SK-N-SH treated with all-trans-retinoic acid at 6 μM for 48 hours (cell line): ENCODE results near the gene AIM2.

Source experiments
- ATAC-seq: fragments of 200-7000 bp; cut with Tn5 transposase; 3 replicates; pipeline ENCODE4 v1.9.1; 2020; ENCODE audit warnings: mild to moderate bottlenecking, moderate library complexity
- ARNTL ChIP-seq: fragments of 450-650 bp; formaldehyde crosslinking; IDR thresholded peaks from 2 replicates; pipeline ENCODE4 v1.5.0; 2020; ENCODE audit warnings: low read depth, mild to moderate bottlenecking, moderate library complexity, borderline replicate concordance
- BACH2 ChIP-seq: fragments of 250-450 bp; sonication (Bioruptor Pico); IDR thresholded peaks from 2 replicates; pipeline ENCODE4 v1.9.0; 2021; ENCODE audit warnings: mild to moderate bottlenecking, borderline replicate concordance
- CSDC2 ChIP-seq: fragments of 250-450 bp; sonication (Bioruptor Pico); IDR thresholded peaks from 2 replicates; pipeline ENCODE4 v1.5.0; 2020; ENCODE audit warnings: mild to moderate bottlenecking, moderate library complexity
- ESRRG ChIP-seq: fragments of 250-450 bp; sonication (Bioruptor Pico); IDR thresholded peaks from 2 replicates; pipeline ENCODE4 v1.6.1; 2021; ENCODE audit warnings: mild to moderate bottlenecking
- GLIS3 ChIP-seq: fragments of 250-450 bp; sonication (Bioruptor Pico); IDR thresholded peaks from 2 replicates; pipeline ENCODE4 v1.5.0; 2020; ENCODE audit warnings: mild to moderate bottlenecking, moderate library complexity
- ISL1 ChIP-seq: fragments of 250-450 bp; sonication (Bioruptor Pico); IDR thresholded peaks from 2 replicates; pipeline ENCODE4 v2.1.2; 2022; ENCODE audit warnings: mild to moderate bottlenecking, moderate library complexity
- OSR1 ChIP-seq: fragments of 250-450 bp; sonication (Bioruptor Pico); IDR thresholded peaks from 2 replicates; pipeline ENCODE4 v1.8.0; 2022; ENCODE audit warnings: moderate library complexity, mild to moderate bottlenecking, inconsistent platforms
- POU6F1 ChIP-seq: fragments of 250-450 bp; sonication (Bioruptor Pico); IDR thresholded peaks from 2 replicates; pipeline ENCODE4 v1.8.0; 2021; ENCODE audit warnings: low read depth, mild to moderate bottlenecking, moderate library complexity, borderline replicate concordance
- PPARA ChIP-seq: fragments of 250-450 bp; sonication (Bioruptor Pico); IDR thresholded peaks from 2 replicates; pipeline ENCODE4 v1.5.0; 2020; ENCODE audit warnings: mild to moderate bottlenecking, borderline replicate concordance
- RARB ChIP-seq: fragments of 250-450 bp; sonication (Bioruptor Pico); IDR thresholded peaks from 2 replicates; pipeline ENCODE4 v1.8.0; 2021; ENCODE audit warnings: mild to moderate bottlenecking, moderate library complexity
- SNAI2 ChIP-seq: fragments of 250-450 bp; sonication (Bioruptor Pico); IDR thresholded peaks from 2 replicates; pipeline ENCODE4 v1.5.0; 2020; ENCODE audit warnings: mild to moderate bottlenecking, moderate library complexity
- TOX ChIP-seq: fragments of 250-450 bp; sonication (Bioruptor Pico); IDR thresholded peaks from 2 replicates; pipeline ENCODE4 v1.8.0; 2021; ENCODE audit warnings: mild to moderate bottlenecking, moderate library complexity, borderline replicate concordance
- ZFP3 ChIP-seq: fragments of 250-450 bp; sonication (Bioruptor Pico); IDR thresholded peaks from 2 replicates; pipeline ENCODE4 v1.5.0; 2020; ENCODE audit warnings: mild to moderate bottlenecking, moderate library complexity
- ZFP30 ChIP-seq: fragments of 450-650 bp; formaldehyde crosslinking; IDR thresholded peaks from 2 replicates; pipeline ENCODE4 v1.5.0; 2022; ENCODE audit warnings: mild to moderate bottlenecking, moderate library complexity
- ZNF565 ChIP-seq: fragments of 450-650 bp; formaldehyde crosslinking; conservative IDR thresholded peaks from 2 replicates; pipeline ENCODE4 v1.5.0; 2020; ENCODE audit warnings: low read depth, mild to moderate bottlenecking, moderate library complexity
- ZNF70 ChIP-seq: fragments of 450-650 bp; formaldehyde crosslinking; IDR thresholded peaks from 2 replicates; pipeline ENCODE4 v1.5.0; 2020; ENCODE audit warnings: mild to moderate bottlenecking, moderate library complexity
- TF ChIP-seq, protein P1 (sequence below): fragments of 250-450 bp; sonication (Bioruptor Pico); IDR thresholded peaks from 2 replicates; pipeline ENCODE4 v1.5.1; 2021; ENCODE audit warnings: mild to moderate bottlenecking, moderate library complexity
- TF ChIP-seq, protein P2 (sequence below): fragments of 250-450 bp; sonication (Bioruptor Pico); IDR thresholded peaks from 2 replicates; pipeline ENCODE4 v1.8.0; 2020; ENCODE audit warnings: mild to moderate bottlenecking, moderate library complexity, borderline replicate concordance
- TF ChIP-seq, protein P3 (sequence below): fragments of 250-450 bp; sonication (Bioruptor Pico); IDR thresholded peaks from 2 replicates; pipeline ENCODE4 v1.5.0; 2020; ENCODE audit warnings: mild to moderate bottlenecking, moderate library complexity
- TF ChIP-seq, protein P4 (sequence below): fragments of 250-450 bp; sonication (Bioruptor Pico); IDR thresholded peaks from 2 replicates; pipeline ENCODE4 v1.5.1; 2020; ENCODE audit warnings: low read depth, mild to moderate bottlenecking, moderate library complexity

The AIM2 gene

GRCh38 chr1:159091607-159092031, 15.1 kb upstream of the AIM2 start:
- ATAC-seq: peak; percentile 18
- no peak for TF ChIP-seq RARB (CRISPR knock-in tag)
- no peak for TF ChIP-seq SNAI2
- TF ChIP-seq ZNF70 (CRISPR knock-in tag): no peak
- no peak for TF ChIP-seq POU6F1
- no peak for TF ChIP-seq TOX (CRISPR knock-in tag)
- TF ChIP-seq ISL1 (CRISPR knock-in tag): no peak
- TF ChIP-seq, protein P1, sequence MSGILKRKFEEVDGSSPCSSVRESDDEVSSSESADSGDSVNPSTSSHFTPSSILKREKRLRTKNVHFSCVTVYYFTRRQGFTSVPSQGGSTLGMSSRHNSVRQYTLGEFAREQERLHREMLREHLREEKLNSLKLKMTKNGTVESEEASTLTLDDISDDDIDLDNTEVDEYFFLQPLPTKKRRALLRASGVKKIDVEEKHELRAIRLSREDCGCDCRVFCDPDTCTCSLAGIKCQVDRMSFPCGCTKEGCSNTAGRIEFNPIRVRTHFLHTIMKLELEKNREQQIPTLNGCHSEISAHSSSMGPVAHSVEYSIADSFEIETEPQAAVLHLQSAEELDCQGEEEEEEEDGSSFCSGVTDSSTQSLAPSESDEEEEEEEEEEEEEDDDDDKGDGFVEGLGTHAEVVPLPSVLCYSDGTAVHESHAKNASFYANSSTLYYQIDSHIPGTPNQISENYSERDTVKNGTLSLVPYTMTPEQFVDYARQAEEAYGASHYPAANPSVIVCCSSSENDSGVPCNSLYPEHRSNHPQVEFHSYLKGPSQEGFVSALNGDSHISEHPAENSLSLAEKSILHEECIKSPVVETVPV: no peak

- TF ChIP-seq SNAI2 (no peak), ISL1 (CRISPR knock-in tag) (no peak)
- TF ChIP-seq, all 23 proteins: peak for 0
- ATAC-seq: no peak
These were observed 14.6 kb upstream of the AIM2 start for GRCh38 chr1:159091180-159091560.

- TF ChIP-seq TOX (CRISPR knock-in tag): 0 out of 2 replicates have a peak, but pooled peaks have one; percentile 17
- TF ChIP-seq OSR1 (CRISPR knock-in tag): peak; percentile 68; the same call in 1 of the 2 replicates
- no peak for TF ChIP-seq ZNF565
- no peak; the same call in 2 of the 3 replicates for ATAC-seq
These were observed 14.0 kb upstream of the AIM2 start for GRCh38 chr1:159090286-159091179.

- TF ChIP-seq PPARA: no peak
- TF ChIP-seq, protein P1: no peak
- TF ChIP-seq ZNF70 (CRISPR knock-in tag): no peak
- no peak for TF ChIP-seq OSR1 (CRISPR knock-in tag)
- TF ChIP-seq, protein P2, sequence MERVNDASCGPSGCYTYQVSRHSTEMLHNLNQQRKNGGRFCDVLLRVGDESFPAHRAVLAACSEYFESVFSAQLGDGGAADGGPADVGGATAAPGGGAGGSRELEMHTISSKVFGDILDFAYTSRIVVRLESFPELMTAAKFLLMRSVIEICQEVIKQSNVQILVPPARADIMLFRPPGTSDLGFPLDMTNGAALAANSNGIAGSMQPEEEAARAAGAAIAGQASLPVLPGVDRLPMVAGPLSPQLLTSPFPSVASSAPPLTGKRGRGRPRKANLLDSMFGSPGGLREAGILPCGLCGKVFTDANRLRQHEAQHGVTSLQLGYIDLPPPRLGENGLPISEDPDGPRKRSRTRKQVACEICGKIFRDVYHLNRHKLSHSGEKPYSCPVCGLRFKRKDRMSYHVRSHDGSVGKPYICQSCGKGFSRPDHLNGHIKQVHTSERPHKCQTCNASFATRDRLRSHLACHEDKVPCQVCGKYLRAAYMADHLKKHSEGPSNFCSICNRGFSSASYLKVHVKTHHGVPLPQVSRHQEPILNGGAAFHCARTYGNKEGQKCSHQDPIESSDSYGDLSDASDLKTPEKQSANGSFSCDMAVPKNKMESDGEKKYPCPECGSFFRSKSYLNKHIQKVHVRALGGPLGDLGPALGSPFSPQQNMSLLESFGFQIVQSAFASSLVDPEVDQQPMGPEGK (CRISPR knock-in tag): no peak
- no peak for TF ChIP-seq RARB (CRISPR knock-in tag)
- TF ChIP-seq ZFP30 (CRISPR knock-in tag): no peak
- no peak for TF ChIP-seq TOX (CRISPR knock-in tag)
- no peak for TF ChIP-seq ESRRG
- no peak for TF ChIP-seq ARNTL (CRISPR knock-in tag)
- no peak for TF ChIP-seq ISL1 (CRISPR knock-in tag)
- TF ChIP-seq GLIS3 (CRISPR knock-in tag): no peak
- no peak for TF ChIP-seq POU6F1
- TF ChIP-seq, protein P3, sequence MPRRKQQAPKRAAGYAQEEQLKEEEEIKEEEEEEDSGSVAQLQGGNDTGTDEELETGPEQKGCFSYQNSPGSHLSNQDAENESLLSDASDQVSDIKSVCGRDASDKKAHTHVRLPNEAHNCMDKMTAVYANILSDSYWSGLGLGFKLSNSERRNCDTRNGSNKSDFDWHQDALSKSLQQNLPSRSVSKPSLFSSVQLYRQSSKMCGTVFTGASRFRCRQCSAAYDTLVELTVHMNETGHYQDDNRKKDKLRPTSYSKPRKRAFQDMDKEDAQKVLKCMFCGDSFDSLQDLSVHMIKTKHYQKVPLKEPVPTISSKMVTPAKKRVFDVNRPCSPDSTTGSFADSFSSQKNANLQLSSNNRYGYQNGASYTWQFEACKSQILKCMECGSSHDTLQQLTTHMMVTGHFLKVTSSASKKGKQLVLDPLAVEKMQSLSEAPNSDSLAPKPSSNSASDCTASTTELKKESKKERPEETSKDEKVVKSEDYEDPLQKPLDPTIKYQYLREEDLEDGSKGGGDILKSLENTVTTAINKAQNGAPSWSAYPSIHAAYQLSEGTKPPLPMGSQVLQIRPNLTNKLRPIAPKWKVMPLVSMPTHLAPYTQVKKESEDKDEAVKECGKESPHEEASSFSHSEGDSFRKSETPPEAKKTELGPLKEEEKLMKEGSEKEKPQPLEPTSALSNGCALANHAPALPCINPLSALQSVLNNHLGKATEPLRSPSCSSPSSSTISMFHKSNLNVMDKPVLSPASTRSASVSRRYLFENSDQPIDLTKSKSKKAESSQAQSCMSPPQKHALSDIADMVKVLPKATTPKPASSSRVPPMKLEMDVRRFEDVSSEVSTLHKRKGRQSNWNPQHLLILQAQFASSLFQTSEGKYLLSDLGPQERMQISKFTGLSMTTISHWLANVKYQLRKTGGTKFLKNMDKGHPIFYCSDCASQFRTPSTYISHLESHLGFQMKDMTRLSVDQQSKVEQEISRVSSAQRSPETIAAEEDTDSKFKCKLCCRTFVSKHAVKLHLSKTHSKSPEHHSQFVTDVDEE: no peak
- TF ChIP-seq, protein P4, sequence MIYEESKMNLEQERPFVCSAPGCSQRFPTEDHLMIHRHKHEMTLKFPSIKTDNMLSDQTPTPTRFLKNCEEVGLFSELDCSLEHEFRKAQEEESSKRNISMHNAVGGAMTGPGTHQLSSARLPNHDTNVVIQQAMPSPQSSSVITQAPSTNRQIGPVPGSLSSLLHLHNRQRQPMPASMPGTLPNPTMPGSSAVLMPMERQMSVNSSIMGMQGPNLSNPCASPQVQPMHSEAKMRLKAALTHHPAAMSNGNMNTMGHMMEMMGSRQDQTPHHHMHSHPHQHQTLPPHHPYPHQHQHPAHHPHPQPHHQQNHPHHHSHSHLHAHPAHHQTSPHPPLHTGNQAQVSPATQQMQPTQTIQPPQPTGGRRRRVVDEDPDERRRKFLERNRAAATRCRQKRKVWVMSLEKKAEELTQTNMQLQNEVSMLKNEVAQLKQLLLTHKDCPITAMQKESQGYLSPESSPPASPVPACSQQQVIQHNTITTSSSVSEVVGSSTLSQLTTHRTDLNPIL (CRISPR knock-in tag): no peak
- no peak for TF ChIP-seq SNAI2
- no peak for TF ChIP-seq ZFP3 (CRISPR knock-in tag)
- TF ChIP-seq BACH2: no peak
- TF ChIP-seq ZNF565: no peak
- no peak for TF ChIP-seq CSDC2 (CRISPR knock-in tag)
- no peak for ATAC-seq
These were observed 12.7 kb upstream of the AIM2 start for GRCh38 chr1:159089184-159089791.
